NCI-H1694 treated with DMSO at 0.1 percent for 48 hours (cell line): ENCODE results near the gene PHF20.
"Not testable (repeated sequence)": the region's sequence is repeated elsewhere in the genome, so short reads cannot be mapped to it uniquely, and the experiment has no call there.

ENCODE experiments used
- DNase-seq: peaks from one replicate; lab custom pipeline; 2025; lab: John Stamatoyannopoulos, UW

PHF20 gene

GRCh38 chr20:35975576-35976373 lies 204.0 kb downstream of the PHF20 start:
- no peak for DNase-seq

- no peak for DNase-seq
Observed at GRCh38 chr20:35978041-35978513, 206.3 kb downstream of the PHF20 start.

GRCh38 chr20:35979544-35979943 lies 207.7 kb downstream of the PHF20 start:
- DNase-seq, result no peak

- DNase-seq, result no peak
Observed at GRCh38 chr20:35981969-35982368, 210.2 kb downstream of the PHF20 start.

GRCh38 chr20:35984382-35984781 lies 212.6 kb downstream of the PHF20 start:
- no peak for DNase-seq

GRCh38 chr20:35985806-35986205 lies 214.0 kb downstream of the PHF20 start:
- DNase-seq, result no peak

- no peak for DNase-seq
Observed at GRCh38 chr20:35988910-35989463, 217.2 kb downstream of the PHF20 start.

GRCh38 chr20:35991142-35991771 lies 219.4 kb downstream of the PHF20 start:
- DNase-seq, result peak; percentile 59

- DNase-seq, result peak; percentile 90
Observed at GRCh38 chr20:35992713-35993335, 221.0 kb downstream of the PHF20 start.

GRCh38 chr20:35994994-35995453 lies 223.2 kb downstream of the PHF20 start:
- peak; percentile 80 for DNase-seq

- not testable (repeated sequence) for DNase-seq
Observed at GRCh38 chr20:35996492-35996891, 224.7 kb downstream of the PHF20 start.
